Measurements from ENCODE around the gene SYT1. TPM values are rescaled to one million over a fixed set of nuclear protein-coding genes. Genes with fewer than 3 reads are reported as not detected.

The SYT1 gene
- total RNA-seq, 1 donor from 2014 or later = 0.30 TPM

DNA sequence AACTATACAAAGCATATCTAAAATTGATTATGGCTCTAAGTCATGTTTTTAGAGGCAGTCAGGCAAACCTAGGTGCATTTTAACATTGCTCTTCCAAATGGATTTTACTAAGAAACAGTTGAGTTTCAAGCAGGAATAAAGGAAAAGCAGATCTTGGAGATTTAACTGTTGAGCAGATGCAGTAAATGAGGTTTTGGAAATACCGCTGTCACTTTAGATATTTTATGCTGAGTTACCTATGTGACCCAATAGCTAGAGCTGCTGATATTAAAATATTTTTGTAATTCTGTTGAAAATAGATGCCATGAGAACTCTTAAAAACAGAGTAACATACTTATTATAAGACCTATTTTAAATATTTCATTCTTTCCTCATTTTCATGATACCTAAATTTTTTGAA, 181.4 kb downstream of the SYT1 start:
- H3K4me3 ChIP-seq = no peak overlapping the region
- no peak for DNase-seq
- intact Hi-C loops (cut with micrococcal nuclease) = no loop called here
- TF ChIP-seq, protein P1, sequence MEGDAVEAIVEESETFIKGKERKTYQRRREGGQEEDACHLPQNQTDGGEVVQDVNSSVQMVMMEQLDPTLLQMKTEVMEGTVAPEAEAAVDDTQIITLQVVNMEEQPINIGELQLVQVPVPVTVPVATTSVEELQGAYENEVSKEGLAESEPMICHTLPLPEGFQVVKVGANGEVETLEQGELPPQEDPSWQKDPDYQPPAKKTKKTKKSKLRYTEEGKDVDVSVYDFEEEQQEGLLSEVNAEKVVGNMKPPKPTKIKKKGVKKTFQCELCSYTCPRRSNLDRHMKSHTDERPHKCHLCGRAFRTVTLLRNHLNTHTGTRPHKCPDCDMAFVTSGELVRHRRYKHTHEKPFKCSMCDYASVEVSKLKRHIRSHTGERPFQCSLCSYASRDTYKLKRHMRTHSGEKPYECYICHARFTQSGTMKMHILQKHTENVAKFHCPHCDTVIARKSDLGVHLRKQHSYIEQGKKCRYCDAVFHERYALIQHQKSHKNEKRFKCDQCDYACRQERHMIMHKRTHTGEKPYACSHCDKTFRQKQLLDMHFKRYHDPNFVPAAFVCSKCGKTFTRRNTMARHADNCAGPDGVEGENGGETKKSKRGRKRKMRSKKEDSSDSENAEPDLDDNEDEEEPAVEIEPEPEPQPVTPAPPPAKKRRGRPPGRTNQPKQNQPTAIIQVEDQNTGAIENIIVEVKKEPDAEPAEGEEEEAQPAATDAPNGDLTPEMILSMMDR (IDR thresholded peaks at IDR 0.05; ENCODE audit: borderline replicate concordance) = no peak
- H3K36me3 ChIP-seq = no peaks in the 10 kb centered on the region
- no peaks in the 10 kb centered on the region for H3K27me3 ChIP-seq (ENCODE audit: low read depth)
- no peaks in the 10 kb centered on the region for H3K4me1 ChIP-seq
- no peaks in the 10 kb centered on the region for H3K9me3 ChIP-seq (replicated peaks)
- H3K27ac ChIP-seq (replicated peaks) = no peak overlapping the region

GRCh38 chr12:79048962-79049361, 184.4 kb downstream of the SYT1 start:
- H3K27ac ChIP-seq (replicated peaks) = no peak overlapping the region
- H3K4me3 ChIP-seq = no peak overlapping the region
- intact Hi-C loops (cut with micrococcal nuclease) = no loop called here
- H3K9me3 ChIP-seq (replicated peaks) = no peaks in the 10 kb centered on the region
- H3K27me3 ChIP-seq (ENCODE audit: low read depth) = no peaks in the 10 kb centered on the region
- no peaks in the 10 kb centered on the region for H3K36me3 ChIP-seq
- TF ChIP-seq, protein P1 (IDR thresholded peaks at IDR 0.05; ENCODE audit: borderline replicate concordance) = no peak
- H3K4me1 ChIP-seq = no peaks in the 10 kb centered on the region
- DNase-seq = no peak

DNA sequence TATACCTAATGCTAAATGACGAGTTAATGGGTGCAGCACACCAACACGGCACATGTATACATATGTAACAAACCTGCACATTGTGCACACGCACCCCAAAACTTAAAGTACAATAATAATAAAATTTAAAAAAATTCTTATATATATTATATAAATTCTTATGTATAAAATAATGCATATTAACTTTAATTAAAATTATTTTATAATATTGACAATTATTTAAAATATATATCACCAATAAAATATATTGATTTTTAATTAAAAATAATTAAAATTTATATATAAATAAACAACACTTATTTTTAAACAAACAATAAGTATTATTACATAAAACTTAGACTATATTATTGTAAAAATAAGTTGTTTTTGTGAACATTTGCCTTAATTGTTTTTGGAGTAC, 188.8 kb downstream of the SYT1 start:
- Histone ChIP-seq H3K27me3 (ENCODE audit: low read depth) (no peaks in the 10 kb centered on the region), H3K9me3 (replicated peaks) (no peaks in the 10 kb centered on the region), H3K27ac (replicated peaks) (no peak overlapping the region), H3K4me3 (no peak overlapping the region), H3K4me1 (no peaks in the 10 kb centered on the region), H3K36me3 (no peaks in the 10 kb centered on the region)
- intact Hi-C loops (cut with micrococcal nuclease) = no loop called here
- TF ChIP-seq, protein P1 (IDR thresholded peaks at IDR 0.05; ENCODE audit: borderline replicate concordance) = no peak
- no peak for DNase-seq

DNA sequence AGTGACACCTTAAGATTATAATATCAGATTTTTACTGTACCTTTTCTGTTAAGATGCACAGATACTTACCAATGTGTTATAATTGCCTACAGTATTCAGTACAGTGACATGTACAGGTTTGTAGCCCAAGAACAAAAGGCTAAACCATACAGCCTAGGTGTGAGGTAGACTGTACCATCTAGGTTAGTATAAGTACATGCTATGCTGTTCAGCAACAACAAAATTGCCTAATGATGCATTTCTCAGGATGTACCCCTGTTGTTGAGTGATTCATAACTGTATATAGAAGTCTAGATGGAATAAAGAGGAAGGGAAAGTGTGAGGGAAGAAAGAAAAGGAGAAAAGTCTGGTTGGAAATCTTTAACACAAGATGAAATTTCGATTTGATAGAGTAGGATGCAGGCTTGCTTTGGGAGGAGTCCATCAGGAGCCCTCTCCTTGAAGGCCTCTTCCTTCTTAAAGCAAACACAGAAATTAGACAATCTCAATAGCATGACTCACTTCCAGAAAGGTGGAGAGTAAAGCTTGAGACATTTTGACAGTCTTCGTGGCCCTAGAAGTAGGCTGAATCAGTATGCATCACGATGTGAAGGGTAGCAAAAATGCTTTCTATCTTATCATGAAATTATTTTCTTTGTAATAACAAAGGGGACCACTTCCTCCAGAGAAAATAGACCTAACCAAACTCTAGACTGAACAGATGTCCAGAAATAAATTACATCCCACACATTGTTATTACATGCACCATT, 191.5 kb downstream of the SYT1 start:
- intact Hi-C loops (cut with micrococcal nuclease) = loop anchor here (5.0 kb wide), 1 partner anchor 51 kb away; no protein-coding TSS in a partner anchor
- Histone ChIP-seq H3K27me3 (ENCODE audit: low read depth) (no peaks in the 10 kb centered on the region), H3K4me3 (no peak overlapping the region), H3K9me3 (replicated peaks) (no peaks in the 10 kb centered on the region), H3K27ac (replicated peaks) (no peak overlapping the region), H3K4me1 (no peaks in the 10 kb centered on the region), H3K36me3 (no peaks in the 10 kb centered on the region)
- TF ChIP-seq, protein P1 (IDR thresholded peaks at IDR 0.05; ENCODE audit: borderline replicate concordance) = no peak
- no peak for DNase-seq

- TF ChIP-seq, protein P1 (IDR thresholded peaks at IDR 0.05; ENCODE audit: borderline replicate concordance) = no peak
- H3K36me3 ChIP-seq = no peaks in the 10 kb centered on the region
- no peak overlapping the region for H3K27ac ChIP-seq (replicated peaks)
- no peak overlapping the region for H3K4me3 ChIP-seq
- no peaks in the 10 kb centered on the region for H3K27me3 ChIP-seq (ENCODE audit: low read depth)
- intact Hi-C loops (cut with micrococcal nuclease) = loop anchor here (5.0 kb wide), 1 partner anchor 51 kb away; no protein-coding TSS in a partner anchor
- no peaks in the 10 kb centered on the region for H3K4me1 ChIP-seq
- H3K9me3 ChIP-seq (replicated peaks) = no peaks in the 10 kb centered on the region
- DNase-seq = no peak
These were observed 192.2 kb downstream of the SYT1 start for GRCh38 chr12:79056775-79057174.

Measured in left ventricle myocardium inferior (tissue), 1 donor.